Measurements from ENCODE around the gene PAPPA2.

Gene PAPPA2

GRCh38 chr1:176609556-176610408, 146.8 kb downstream of the PAPPA2 start:
- no peak for TF ChIP-seq CTCF (IDR thresholded peaks at IDR 0.05; ENCODE audit: low read depth, low read length, missing control alignments)
- no peak overlapping the region for H3K4me3 ChIP-seq (replicated peaks; ENCODE audit: low read depth, low read length)
- no peak for DNase-seq (ENCODE audit: extremely low read depth, low read depth)

DNA sequence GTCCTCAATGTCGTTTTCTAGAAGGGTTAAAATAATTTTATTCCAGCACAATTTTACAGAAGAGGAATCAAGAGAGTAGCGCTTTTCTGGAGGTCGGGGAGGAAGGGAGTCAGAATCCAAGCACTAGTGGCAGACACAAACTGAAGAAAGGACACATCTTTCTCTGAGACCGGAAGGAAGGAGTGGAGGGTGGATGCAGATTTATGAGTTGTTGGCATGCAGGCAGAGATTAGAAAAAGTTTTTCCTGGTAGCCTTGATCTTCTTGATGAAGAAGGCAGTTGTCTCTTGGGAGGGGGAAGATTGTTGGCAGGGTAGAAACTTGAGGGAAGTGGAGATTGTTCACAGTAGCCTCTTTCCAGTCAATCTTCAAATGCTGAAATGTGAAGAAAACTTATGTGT, 149.8 kb downstream of the PAPPA2 start:
- no peak for DNase-seq (ENCODE audit: extremely low read depth, low read depth)
- no peak overlapping the region for H3K4me3 ChIP-seq (replicated peaks; ENCODE audit: low read depth, low read length)
- no peak for TF ChIP-seq CTCF (IDR thresholded peaks at IDR 0.05; ENCODE audit: low read depth, low read length, missing control alignments)

GRCh38 chr1:176617881-176618280, 154.9 kb downstream of the PAPPA2 start:
- H3K4me3 ChIP-seq (replicated peaks; ENCODE audit: low read depth, low read length), result no peak overlapping the region
- no peak for TF ChIP-seq CTCF (IDR thresholded peaks at IDR 0.05; ENCODE audit: low read depth, low read length, missing control alignments)
- no peak for DNase-seq (ENCODE audit: extremely low read depth, low read depth)

GRCh38 chr1:176619261-176619660, 156.3 kb downstream of the PAPPA2 start:
- DNase-seq (ENCODE audit: extremely low read depth, low read depth), result no peak
- H3K4me3 ChIP-seq (replicated peaks; ENCODE audit: low read depth, low read length), result no peak overlapping the region
- TF ChIP-seq CTCF (IDR thresholded peaks at IDR 0.05; ENCODE audit: low read depth, low read length, missing control alignments), result no peak

GRCh38 chr1:176625365-176625764, 162.4 kb downstream of the PAPPA2 start:
- no peak for TF ChIP-seq CTCF (IDR thresholded peaks at IDR 0.05; ENCODE audit: low read depth, low read length, missing control alignments)
- no peak overlapping the region for H3K4me3 ChIP-seq (replicated peaks; ENCODE audit: low read depth, low read length)
- no peak for DNase-seq (ENCODE audit: extremely low read depth, low read depth)

- TF ChIP-seq CTCF (IDR thresholded peaks at IDR 0.05; ENCODE audit: low read depth, low read length, missing control alignments), result no peak
- H3K4me3 ChIP-seq (replicated peaks; ENCODE audit: low read depth, low read length), result no peak overlapping the region
Measured at GRCh38 chr1:176626572-176627061, 163.6 kb downstream of the PAPPA2 start.

More at GRCh38 chr1:176626572-176627061, 163.6 kb downstream of the PAPPA2 start:
- DNase-seq (ENCODE audit: extremely low read depth, low read depth), result no peak

All from HFF-Myc (cell line).